Fibroblast of peridontal ligament (primary cell): ENCODE measurements around the gene ZDHHC21.
"Not testable (repeated sequence)": the region's sequence is repeated elsewhere in the genome, so short reads cannot be mapped to it uniquely, and the experiment has no call there.

Experiments used
- DNase-seq: peaks from one replicate; pipeline ENCODE4 v3.0.0-alpha.2; 2010; ENCODE audit errors: extremely low read depth

ZDHHC21 gene

DNA sequence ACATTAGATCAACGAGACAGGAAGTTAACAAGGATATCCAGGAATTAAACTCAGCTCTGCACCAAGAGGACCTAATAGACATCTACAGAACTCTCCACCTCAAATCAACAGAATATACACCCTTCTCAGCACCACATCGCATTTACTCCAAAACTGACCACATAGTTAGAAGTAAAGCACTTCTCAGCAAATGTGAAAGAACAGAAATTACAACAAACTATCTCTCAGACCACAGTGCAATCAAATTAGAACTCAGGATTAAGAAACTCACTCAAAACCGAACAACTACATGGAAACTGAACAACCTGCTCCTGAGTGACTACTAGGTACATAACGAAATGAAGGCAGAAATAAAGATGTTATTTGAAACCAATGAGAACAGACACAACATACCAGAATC, 10.6 kb downstream of the ZDHHC21 start:
- DNase-seq = not testable (repeated sequence)

GRCh38 chr9:14678776-14679175, 14.5 kb downstream of the ZDHHC21 start:
- no peak for DNase-seq

- no peak for DNase-seq
Observed at GRCh38 chr9:14677872-14678271, 15.4 kb downstream of the ZDHHC21 start.

DNA sequence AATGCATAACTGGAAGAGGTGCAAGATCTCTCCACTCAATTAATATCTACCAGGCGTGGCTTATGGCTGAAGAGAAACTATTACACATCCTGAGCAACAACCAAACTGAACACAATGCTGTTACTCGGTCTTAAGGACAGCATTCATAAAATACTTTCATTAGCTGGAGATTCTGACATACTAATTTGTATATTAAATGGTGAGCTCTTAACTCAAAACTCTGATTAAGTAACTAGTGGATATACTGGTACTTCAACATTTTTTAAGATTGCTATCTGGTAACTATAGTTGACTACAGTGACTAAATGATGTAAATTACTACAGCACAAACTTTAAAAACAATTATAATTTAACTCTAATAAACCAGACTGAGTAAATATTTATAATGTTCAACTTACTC, 15.8 kb downstream of the ZDHHC21 start:
- DNase-seq = no peak

DNA sequence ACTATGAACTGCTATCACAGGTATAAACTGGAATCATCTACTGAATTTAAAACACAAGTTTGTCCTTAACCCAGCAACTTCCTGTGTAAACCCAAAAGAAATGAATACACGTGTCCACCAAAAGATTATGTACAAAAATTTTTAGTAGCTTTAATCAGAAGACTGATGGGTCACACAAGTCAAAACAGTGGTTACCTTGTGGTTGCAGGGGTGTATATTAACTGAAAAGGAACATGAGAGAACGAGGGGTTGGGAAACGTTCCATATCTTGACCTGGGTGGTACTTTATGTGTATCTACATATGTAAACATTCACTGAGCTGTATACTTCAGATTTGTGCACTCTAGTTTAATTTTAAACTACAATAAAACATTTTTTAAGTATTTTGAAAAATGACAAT, 18.6 kb downstream of the ZDHHC21 start:
- DNase-seq = no peak

GRCh38 chr9:14671377-14671776, 21.9 kb downstream of the ZDHHC21 start:
- DNase-seq = peak; percentile 67

- DNase-seq = no peak
Observed at GRCh38 chr9:14670718-14671117, 22.5 kb downstream of the ZDHHC21 start.

DNA sequence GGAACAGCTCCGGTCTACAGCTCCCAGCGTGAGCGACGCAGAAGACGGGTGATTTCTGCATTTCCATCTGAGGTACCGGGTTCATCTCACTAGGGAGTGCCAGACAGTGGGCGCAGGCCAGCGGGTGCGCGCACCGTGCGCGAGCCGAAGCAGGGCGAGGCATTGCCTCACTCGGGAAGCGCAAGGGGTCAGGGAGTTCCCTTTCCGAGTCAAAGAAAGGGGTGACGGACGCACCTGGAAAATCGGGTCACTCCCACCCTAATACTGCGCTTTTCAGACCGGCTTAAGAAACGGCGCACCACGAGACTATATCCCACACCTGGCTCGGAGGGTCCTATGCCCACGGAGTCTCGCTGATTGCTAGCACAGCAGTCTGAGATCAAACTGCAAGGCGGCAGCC, 29.2 kb downstream of the ZDHHC21 start:
- not testable (repeated sequence) for DNase-seq

DNA sequence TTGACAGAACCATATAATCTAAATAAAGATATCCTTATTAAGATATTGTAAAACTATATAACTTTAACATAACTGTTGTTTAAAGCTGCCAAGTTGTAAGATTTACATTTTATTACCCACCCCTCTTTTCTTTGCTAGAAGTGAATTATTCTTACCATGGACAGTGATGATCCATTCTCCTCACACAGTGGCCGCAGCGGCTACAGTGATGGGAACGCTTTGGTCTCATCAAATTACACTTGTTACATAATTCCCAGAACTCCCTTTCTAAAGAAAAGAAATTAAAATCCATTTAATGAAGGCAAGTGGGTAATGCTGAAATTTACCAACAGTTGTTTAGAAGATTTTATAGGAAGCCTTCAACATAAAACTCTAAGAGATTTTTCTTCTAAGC, 31.2 kb downstream of the ZDHHC21 start:
- no peak for DNase-seq

DNA sequence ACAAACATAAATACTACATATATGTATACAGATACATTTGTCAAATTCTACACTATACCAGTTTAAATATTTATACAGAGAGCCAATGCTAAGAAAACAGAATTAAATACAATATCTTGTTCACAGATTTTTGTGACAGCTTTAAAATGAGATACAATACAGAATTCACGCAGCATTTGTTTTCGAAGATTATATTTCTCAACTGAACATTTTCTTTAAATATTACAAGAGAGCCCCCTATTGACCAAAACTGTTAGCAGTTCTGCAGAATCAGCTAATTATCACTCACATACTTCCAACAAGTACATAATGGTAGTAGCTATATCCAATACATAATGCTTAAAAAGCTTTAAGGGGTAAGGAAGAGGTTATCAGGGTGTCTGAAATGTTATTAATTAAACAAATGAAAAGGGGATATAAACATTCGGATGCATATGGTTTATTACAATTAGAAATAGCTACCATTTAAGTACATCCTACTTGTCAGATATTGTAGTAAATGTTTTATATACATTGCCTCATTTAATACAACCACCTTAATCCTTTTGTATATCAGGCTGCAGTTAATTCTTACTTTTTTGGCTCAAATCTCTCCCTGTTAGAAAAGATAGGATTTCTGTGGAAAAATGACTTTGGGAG, 31.7 kb downstream of the ZDHHC21 start:
- peak; percentile 55 for DNase-seq

GRCh38 chr9:14660721-14661120, 32.5 kb downstream of the ZDHHC21 start:
- DNase-seq = no peak

DNA sequence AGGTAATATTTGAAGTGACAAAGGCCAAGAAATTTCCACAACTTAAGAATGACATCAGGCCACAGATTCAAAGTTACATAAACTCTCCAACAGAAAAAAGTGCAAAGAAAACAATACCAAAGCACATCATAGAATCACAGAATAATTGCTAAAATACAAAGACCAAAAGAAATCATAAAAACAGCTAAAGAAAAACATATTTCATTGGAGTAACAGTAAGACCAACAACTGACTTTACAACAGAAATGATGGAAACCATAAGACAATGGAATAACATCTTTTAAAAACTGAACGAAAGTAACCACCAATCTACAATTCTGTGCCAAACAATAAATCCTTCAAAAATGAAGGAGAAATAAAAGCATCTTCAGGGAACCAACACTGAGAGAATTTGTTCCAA, 38.3 kb downstream of the ZDHHC21 start:
- peak; percentile 17 for DNase-seq

- DNase-seq = no peak
Observed at GRCh38 chr9:14653511-14653910, 39.7 kb downstream of the ZDHHC21 start.

DNA sequence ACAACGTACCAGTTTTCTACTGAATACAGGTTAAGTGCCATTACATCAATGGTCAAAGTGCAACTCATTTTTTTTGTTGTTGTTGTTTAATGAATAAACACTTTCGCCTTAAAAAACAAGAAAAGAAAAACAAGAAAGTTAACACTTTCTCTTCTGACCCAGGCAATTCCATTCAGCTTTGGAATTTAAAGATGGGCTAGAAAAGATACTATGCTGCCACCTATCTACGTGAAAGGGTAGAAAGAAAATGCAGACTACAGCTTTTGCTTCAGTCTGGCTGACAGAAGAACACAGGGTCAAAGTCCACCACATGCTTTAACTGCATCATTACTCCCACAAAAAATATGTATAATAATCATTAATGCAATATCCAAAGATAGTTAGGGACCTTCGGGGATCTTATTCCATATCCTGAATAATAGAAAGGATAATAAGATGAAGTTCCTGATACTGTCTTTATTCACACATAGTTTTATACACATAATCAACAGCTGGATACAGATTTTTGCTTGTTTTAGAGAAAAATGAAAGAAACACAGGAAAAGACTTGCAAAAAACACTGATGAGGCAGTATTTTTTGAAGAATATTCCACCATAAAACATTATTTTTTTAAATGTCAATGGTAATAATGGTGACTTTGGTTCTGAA, 40.4 kb downstream of the ZDHHC21 start:
- DNase-seq = peak; percentile 31

GRCh38 chr9:14650596-14650995, 42.6 kb downstream of the ZDHHC21 start:
- DNase-seq = no peak

GRCh38 chr9:14645648-14646047, 47.6 kb downstream of the ZDHHC21 start:
- no peak for DNase-seq

- DNase-seq = no peak
Observed at GRCh38 chr9:14640967-14641366, 52.3 kb downstream of the ZDHHC21 start.

DNA sequence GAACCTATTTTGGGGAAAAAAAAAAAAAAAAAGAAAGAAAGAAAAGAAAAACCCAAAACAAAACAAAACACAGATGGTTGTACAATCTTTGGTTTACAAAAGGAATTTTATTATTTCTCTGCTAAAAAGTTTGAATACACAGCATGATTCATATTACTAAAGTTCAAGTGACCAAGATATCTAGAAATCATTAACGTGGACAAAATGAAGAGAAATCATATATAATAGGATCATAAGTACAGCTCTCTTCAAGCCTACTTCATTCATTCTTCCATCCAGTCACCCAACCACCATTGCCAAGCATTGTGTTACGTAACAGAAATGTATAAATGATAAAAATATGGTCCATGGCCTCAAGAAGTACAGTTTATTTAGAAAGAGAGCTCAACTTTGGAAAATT, 52.9 kb downstream of the ZDHHC21 start:
- DNase-seq = no peak

GRCh38 chr9:14633906-14634565, 59.2 kb downstream of the ZDHHC21 start:
- DNase-seq = no peak

DNA sequence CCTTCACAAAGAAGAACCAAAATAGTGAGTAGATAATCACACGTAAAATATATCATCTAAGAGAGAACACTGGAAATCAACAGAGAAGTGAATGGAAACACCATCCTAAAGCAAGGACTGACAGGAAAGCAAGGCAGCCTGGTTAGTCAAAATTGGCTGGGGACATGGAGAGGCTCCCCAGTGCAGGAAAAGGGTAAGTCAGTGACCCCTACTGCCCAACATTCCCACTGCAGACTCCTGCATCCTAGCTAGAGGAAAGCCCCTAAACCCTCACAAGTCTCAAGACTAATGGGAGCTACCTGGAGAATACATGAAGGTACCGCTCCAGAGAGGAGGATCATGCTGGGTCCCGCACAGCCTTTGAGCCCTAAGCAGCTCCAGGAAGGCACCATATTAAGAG, 60.1 kb downstream of the ZDHHC21 start:
- no peak for DNase-seq

- no peak for DNase-seq
Observed at GRCh38 chr9:14627513-14627912, 65.7 kb downstream of the ZDHHC21 start.

DNA sequence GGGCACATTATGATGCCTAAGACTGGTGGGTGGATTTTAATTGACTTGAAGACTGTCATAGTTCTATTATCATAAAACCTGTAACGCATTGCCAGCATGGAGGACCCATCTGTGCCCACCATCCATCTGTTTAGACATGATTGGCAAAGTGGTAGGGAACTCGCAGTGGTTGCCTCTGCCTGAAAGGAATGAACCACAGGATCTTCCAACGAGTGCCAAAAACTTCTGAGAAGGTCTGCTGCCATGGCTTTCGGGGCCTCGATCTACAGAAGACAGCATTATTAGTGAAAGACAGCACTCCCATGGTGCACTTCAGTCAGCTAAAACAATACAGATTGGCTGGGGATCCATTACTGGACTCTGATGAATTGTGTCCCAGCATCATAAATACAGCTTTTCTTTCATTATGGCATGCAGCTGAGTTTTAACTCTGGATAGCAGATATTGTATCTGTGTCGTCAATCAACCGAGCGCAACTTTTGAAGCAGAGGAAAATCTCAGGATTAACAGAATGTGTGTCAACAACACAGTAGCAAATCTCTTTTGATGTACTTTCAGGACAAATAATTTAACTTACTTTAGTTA, 74.3 kb downstream of the ZDHHC21 start:
- DNase-seq = no peak
